H1 (cell line): ENCODE results near the gene HS3ST1. TPM values are rescaled to one million over a fixed set of nuclear protein-coding genes. Genes with fewer than 3 reads are reported as not detected.

Experiments
- CTCF ChIA-PET: fragments of 300-600 bp; sonication (Branson Sonifier 250); formaldehyde crosslinking; loops from one replicate; lab custom pipeline; 2021; ENCODE audit not compliant: partially characterized antibody; lab: Charles Lee
- POLR2A ChIA-PET: fragments of 300-600 bp; sonication (Branson Sonifier 250); formaldehyde crosslinking; loops from one replicate; lab custom pipeline; 2021; ENCODE audit warnings: inconsistent platforms; ENCODE audit not compliant: partially characterized antibody; lab: Charles Lee
- DNase-seq, 2 experiments: peaks; one replicate each; pipeline versions ENCODE4 v3.0.0 to v3.0.0-alpha.2; 2010 to 2022; ENCODE audit warnings: low spot score in 2 of 2, low read depth in 1 of 2, mixed read lengths in 1 of 2
- FAIRE-seq: peaks from 2 replicates; lab custom pipeline; 2011; peaks lifted over from hg19 to GRCh38; lab: Jason Lieb, UNC
- H2AFZ ChIP-seq: 2 replicates; pipeline ENCODE4 v1.8.1; 2012; ENCODE audit warnings: low read length, inconsistent platforms
- H2AK5ac ChIP-seq: 2 replicates; pipeline ENCODE4 v1.6.1; 2013; ENCODE audit warnings: low read depth, low read length
- H2BK120ac ChIP-seq: replicated peaks from 2 replicates; pipeline ENCODE3; 2013; ENCODE audit warnings: low read depth, low read length, inconsistent platforms
- H2BK12ac ChIP-seq: 2 replicates; pipeline ENCODE4 v1.6.1; 2013; ENCODE audit warnings: low read depth, low read length
- H2BK15ac ChIP-seq: 2 replicates; pipeline ENCODE4 v1.6.1; 2013; ENCODE audit warnings: low read length
- H2BK20ac ChIP-seq: 2 replicates; pipeline ENCODE4 v1.6.1; 2013; ENCODE audit warnings: low read length
- H2BK5ac ChIP-seq: 2 replicates; pipeline ENCODE4 v1.6.1; 2013; ENCODE audit warnings: low read depth, low read length
- H3K14ac ChIP-seq: 2 replicates; pipeline ENCODE4 v1.6.1; 2013; ENCODE audit warnings: inconsistent platforms; ENCODE audit not compliant: insufficient read length
- H3K18ac ChIP-seq: 2 replicates; pipeline ENCODE4 v1.6.1; 2013; ENCODE audit warnings: low read length; ENCODE audit errors: extremely low read depth
- H3K23ac ChIP-seq: 2 replicates; pipeline ENCODE4 v1.6.1; 2013; ENCODE audit warnings: inconsistent platforms; ENCODE audit not compliant: insufficient read length
- H3K23me2 ChIP-seq: 2 replicates; pipeline ENCODE4 v1.6.1; 2013; ENCODE audit warnings: low read depth, low read length
- H3K27ac ChIP-seq: 2 replicates; pipeline ENCODE4 v1.6.1; 2011; ENCODE audit warnings: low read depth, low read length, inconsistent platforms
- H3K27me3 ChIP-seq, 4 experiments: replicated peaks in 1 of 4; 1 replicate in 1 of 4; 2 replicates in 3 of 4; pipeline versions ENCODE4 v1.6.1 to v1.8.1; 2011 to 2013; ENCODE audit warnings: low read length in 3 of 4, mild to moderate bottlenecking in 3 of 4, inconsistent platforms in 2 of 4, mixed read lengths in 2 of 4, moderate library complexity in 1 of 4; ENCODE audit not compliant: control insufficient read depth in 3 of 4, insufficient read depth in 3 of 4; ENCODE audit errors: extremely low read depth in 1 of 4
- H3K36me3 ChIP-seq, 4 experiments: 2 replicates each; pipeline versions ENCODE4 v1.6.1 to v1.8.1; 2011 to 2013; ENCODE audit warnings: mild to moderate bottlenecking in 4 of 4, low read length in 3 of 4, moderate library complexity in 2 of 4, control low read depth in 1 of 4, inconsistent platforms in 1 of 4; ENCODE audit not compliant: insufficient read depth in 4 of 4, control insufficient read depth in 2 of 4
- H3K4ac ChIP-seq: replicated peaks from 2 replicates; pipeline ENCODE3; 2013; ENCODE audit warnings: low read length, low read depth, mixed read lengths, inconsistent platforms; ENCODE audit not compliant: insufficient read length
- H3K4me1 ChIP-seq, 4 experiments: replicated peaks in 1 of 4; 1 replicate in 1 of 4; 2 replicates in 3 of 4; pipeline versions ENCODE4 v1.6.1 to v1.8.1; 2011 to 2013; ENCODE audit warnings: low read length in 3 of 4, inconsistent platforms in 2 of 4, mixed read lengths in 1 of 4; ENCODE audit not compliant: insufficient read depth in 4 of 4, control insufficient read depth in 3 of 4
- H3K4me2 ChIP-seq, 2 experiments: 2 replicates each; pipeline versions ENCODE4 v1.6.1 to v1.8.1; 2011 to 2013; ENCODE audit warnings: low read depth in 2 of 2, low read length in 2 of 2, control low read depth in 1 of 2, inconsistent platforms in 1 of 2, mild to moderate bottlenecking in 1 of 2; ENCODE audit not compliant: insufficient read depth in 1 of 2
- H3K4me3 ChIP-seq, 4 experiments: fragments of 200-600, 300-600 bp in 1 of 4; sonication (generic), shearing (Covaris generic), sonication (Bioruptor Twin) in 1 of 4; 2 replicates each; pipeline versions ENCODE4 v1.5.1 to v1.8.1; 2011 to 2016; ENCODE audit warnings: low read length in 4 of 4, low read depth in 3 of 4, control low read depth in 2 of 4, inconsistent platforms in 2 of 4, mild to moderate bottlenecking in 2 of 4, mixed read lengths in 1 of 4, moderate library complexity in 1 of 4; ENCODE audit not compliant: insufficient read depth in 2 of 4; ENCODE audit errors: extremely low read depth in 1 of 4
- H3K56ac ChIP-seq: replicated peaks from 2 replicates; pipeline ENCODE3; 2013; ENCODE audit warnings: low read depth, mild to moderate bottlenecking, mixed read lengths, low read length, inconsistent platforms; ENCODE audit not compliant: insufficient read length
- H3K79me1 ChIP-seq: 2 replicates; pipeline ENCODE4 v1.6.1; 2013; ENCODE audit warnings: low read depth, low read length, control low read depth
- H3K79me2 ChIP-seq, 2 experiments: 2 replicates each; pipeline versions ENCODE4 v1.6.1 to v1.8.1; 2012 to 2013; ENCODE audit warnings: low read length in 2 of 2, mild to moderate bottlenecking in 2 of 2, inconsistent platforms in 1 of 2; ENCODE audit not compliant: insufficient read depth in 2 of 2, control insufficient read depth in 1 of 2
- H3K9ac ChIP-seq, 4 experiments: replicated peaks in 1 of 4; 1 replicate in 1 of 4; 2 replicates in 3 of 4; pipeline versions ENCODE4 v1.6.1 to v1.8.1; 2011 to 2013; ENCODE audit warnings: low read depth in 3 of 4, low read length in 3 of 4, control low read depth in 2 of 4, mild to moderate bottlenecking in 2 of 4, moderate library complexity in 2 of 4, inconsistent platforms in 1 of 4; ENCODE audit errors: extremely low read depth in 1 of 4
- H3K9me3 ChIP-seq, 2 experiments: 2 replicates each; pipeline versions ENCODE4 v1.6.1 to v1.8.1; 2012 to 2013; ENCODE audit warnings: mild to moderate bottlenecking in 2 of 2, moderate library complexity in 2 of 2, control low read depth in 1 of 2, inconsistent platforms in 1 of 2, low read depth in 1 of 2, low read length in 1 of 2, mixed read lengths in 1 of 2; ENCODE audit not compliant: insufficient read depth in 2 of 2
- H4K20me1 ChIP-seq, 2 experiments: replicated peaks in 1 of 2; 2 replicates each; pipeline versions ENCODE3 to v1.8.1; 2011 to 2013; ENCODE audit warnings: inconsistent platforms in 2 of 2, low read length in 2 of 2, mild to moderate bottlenecking in 1 of 2; ENCODE audit not compliant: insufficient read depth in 2 of 2, control insufficient read depth in 1 of 2
- H4K5ac ChIP-seq: 2 replicates; pipeline ENCODE4 v1.6.1; 2013; ENCODE audit warnings: low read length, low read depth, mixed read lengths, inconsistent platforms; ENCODE audit not compliant: insufficient read length
- H4K8ac ChIP-seq: 2 replicates; pipeline ENCODE4 v1.8.0; 2013; ENCODE audit warnings: mild to moderate bottlenecking, moderate library complexity, low read length, inconsistent platforms; ENCODE audit not compliant: insufficient read depth; ENCODE audit errors: extremely low read depth
- H4K91ac ChIP-seq: replicated peaks from 2 replicates; pipeline ENCODE3; 2013; ENCODE audit warnings: low read length, mixed read lengths, inconsistent platforms; ENCODE audit not compliant: insufficient read length
- BRCA1 ChIP-seq: IDR thresholded peaks from 2 replicates; pipeline ENCODE4 v1.6.1; 2012; ENCODE audit warnings: low read depth, low read length, improper control_type of control experiment
- GTF2F1 ChIP-seq: IDR thresholded peaks from 2 replicates; pipeline ENCODE4 v1.6.1; 2012; ENCODE audit warnings: low read depth, low read length, improper control_type of control experiment, borderline replicate concordance
- HDAC2 ChIP-seq, 2 experiments: fragments of 300-600 bp in 1 of 2; sonication (generic) in 1 of 2; IDR thresholded peaks; 2 replicates each; pipeline ENCODE4 v1.6.1; 2011 to 2012; ENCODE audit warnings: low read depth in 2 of 2, low read length in 2 of 2, mild to moderate bottlenecking in 2 of 2, moderate library complexity in 2 of 2, borderline replicate concordance in 1 of 2, inconsistent platforms in 1 of 2
- KDM1A ChIP-seq: fragments of 200-600, 300-600 bp; sonication (generic); IDR thresholded peaks from 2 replicates; pipeline ENCODE4 v1.7.1; 2016; ENCODE audit warnings: mild to moderate bottlenecking, low read length, borderline replicate concordance
- NANOG ChIP-seq: IDR thresholded peaks from 2 replicates; pipeline ENCODE4 v1.6.1; 2011; ENCODE audit warnings: low read length, low read depth, mild to moderate bottlenecking, inconsistent platforms; ENCODE audit not compliant: insufficient read depth, poor library complexity, severe bottlenecking
- RAD21 ChIP-seq, 2 experiments: IDR thresholded peaks in 1 of 2; conservative IDR thresholded peaks in 1 of 2; 2 replicates each; pipeline ENCODE4 v1.6.1; 2011; ENCODE audit warnings: low read depth in 2 of 2, low read length in 2 of 2, improper control_type of control experiment in 1 of 2, inconsistent platforms in 1 of 2, mild to moderate bottlenecking in 1 of 2, moderate library complexity in 1 of 2
- SP1 ChIP-seq: IDR thresholded peaks from 2 replicates; pipeline ENCODE4 v1.6.1; 2011; ENCODE audit warnings: low read depth, low read length
- SP2 ChIP-seq: IDR thresholded peaks from 2 replicates; pipeline ENCODE4 v1.6.1; 2012; ENCODE audit warnings: mild to moderate bottlenecking, low read length, inconsistent platforms
- WGBS, 2 experiments: shearing (Covaris generic) in 1 of 2; methylation state at CpG; one replicate each; pipeline versions ENCODE4 v1.1.6 to v1.1.7; 2013 to 2015; ENCODE audit warnings: low lambda C conversion rate in 2 of 2, mixed read lengths in 2 of 2, inconsistent platforms in 1 of 2, low coverage in 1 of 2, missing lambda C conversion rate in 1 of 2; ENCODE audit not compliant: insufficient replicate concordance in 2 of 2, insufficient coverage in 1 of 2, insufficient read length in 1 of 2; ENCODE audit errors: extremely low coverage in 1 of 2, missing lambda C conversion rate in 1 of 2; 5-methylcytosine and 5-hydroxymethylcytosine counted together
- polyA plus RNA-seq, 7 experiments: library from polyadenylated mRNA; depleted of rRNA in 3 of 7; stranded (reverse) in 5 of 7; unstranded in 2 of 7; fragments of >200 nt in 5 of 7; fragments of 200-250 nt in 2 of 7; gene quantifications; 1 replicate in 5 of 7; 2 replicates in 1 of 7; 4 replicates in 1 of 7; pipeline versions ENCODE4 v1.2.1 to v1.2.3, GENCODE V29; 2011 to 2013; ENCODE audit warnings: missing spikeins in 2 of 7, mixed read lengths in 2 of 7
- total RNA-seq: library from RNA; stranded (reverse); fragmentation: NEBNext Ultra II Directional; extraction: Animal tissue kit (Norgen Biotek cat#: 25700); gene quantifications from 2 replicates; pipeline ENCODE4 v1.2.1, GENCODE V29; 2021
- TF ChIP-seq, protein P1 (sequence below): IDR thresholded peaks from 2 replicates; pipeline ENCODE4 v1.6.1; 2011; ENCODE audit warnings: low read depth, mild to moderate bottlenecking, low read length; ENCODE audit not compliant: insufficient read depth
- TF ChIP-seq, protein P2 (sequence below), 3 experiments: IDR thresholded peaks; 1 replicate in 2 of 3; 2 replicates in 1 of 3; pipeline versions ENCODE4 v1.5.1 to v1.6.1; 2011; ENCODE audit warnings: low read length in 3 of 3, mild to moderate bottlenecking in 3 of 3, inconsistent platforms in 2 of 3, low read depth in 1 of 3, moderate library complexity in 1 of 3; ENCODE audit not compliant: insufficient read depth in 1 of 3; ENCODE audit errors: control extremely low read depth in 1 of 3

The HS3ST1 gene
- total and polyA plus RNA-seq, 2 of the 8 experiments (the other 6 are each of a cell fraction or from before 2014, with no cell fraction given): 0.50 to 1.5 TPM

DNA sequence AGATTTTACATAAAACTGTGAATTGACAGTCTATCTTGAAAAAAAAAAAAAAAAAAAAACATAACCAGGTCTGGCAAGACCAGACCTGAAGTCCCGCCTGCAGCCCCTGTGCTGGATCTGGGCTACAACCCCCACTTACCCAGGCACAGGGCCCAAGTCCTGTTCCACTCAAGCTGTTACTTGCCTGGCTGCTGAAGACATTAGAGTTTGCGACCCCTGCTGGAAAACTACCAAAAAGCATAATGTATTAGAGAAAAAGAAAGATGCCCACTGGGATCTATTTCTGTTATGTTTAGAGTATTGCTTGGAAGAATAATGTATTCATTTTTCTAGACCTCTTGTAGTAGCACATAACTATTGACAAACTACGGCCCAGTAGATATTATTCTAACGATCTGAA, 4.7 kb downstream of the HS3ST1 start:
- Histone ChIP-seq H2AK5ac (no peak overlapping the region), H2BK20ac (no peak overlapping the region), H3K36me3 (no peaks in the 10 kb centered on the region), H3K14ac (no peak overlapping the region), H4K5ac (no peak overlapping the region), H3K79me1 (no peaks in the 10 kb centered on the region), H3K27ac (no peak overlapping the region), H3K4me2 (no peak overlapping the region), H4K91ac (no peak overlapping the region), H2BK120ac (no peak overlapping the region), H4K20me1 (no peaks in the 10 kb centered on the region), H3K56ac (no peak overlapping the region), H3K4ac (no peak overlapping the region), H3K9ac (no peak overlapping the region), H3K27me3 (peaks cover 5 to 32% (median 29%) of the 10 kb centered on the region in 4 experiments), H3K9me3 (no peaks in the 10 kb centered on the region), H3K4me1 (peaks cover 3 to 17% (median 6%) of the 10 kb centered on the region in 4 experiments; a peak in 5 of 7 replicates), H3K23ac (no peak overlapping the region), H3K18ac (no peak overlapping the region), H3K79me2 (no peaks in the 10 kb centered on the region), H2AFZ (no peak overlapping the region), H2BK5ac (no peak overlapping the region), H2BK12ac (no peak overlapping the region), H3K23me2 (peaks cover 14% of the 10 kb centered on the region), H3K4me3 (no peak overlapping the region), H4K8ac (no peak overlapping the region), H2BK15ac (no peak overlapping the region)
- FAIRE-seq: peak; percentile 75
- POLR2A ChIA-PET: no interaction called here
- CTCF ChIA-PET: interaction anchor here (0.7 to 1.5 kb wide), 25 partner anchors 9 to 816 kb away, joined by 3 to 15 read pairs (median 3); no protein-coding TSS in a partner anchor
- no peak for DNase-seq
- WGBS, 2 experiments: 56% methylated on average over 4 of the region's 4 CpGs; no CpG with 5 or more reads in 1 of the 2 experiments
- TF ChIP-seq SP1 (no peak), BRCA1 (no peak), KDM1A (no peak), GTF2F1 (no peak), RAD21 (IDR thresholded peaks at IDR 0.05 in 1 of 2, conservative IDR thresholded peaks at IDR 0.05 in 1 of 2; ENCODE audit: low read depth in 2 of 2, low read length in 2 of 2) (peak; percentile 73 to 76), HDAC2 (IDR thresholded peaks at IDR 0.05; ENCODE audit: borderline replicate concordance in 1 of 2, low read depth in 2 of 2, low read length in 2 of 2) (no peak), SP2 (no peak), NANOG (no peak)
- TF ChIP-seq, protein P1, sequence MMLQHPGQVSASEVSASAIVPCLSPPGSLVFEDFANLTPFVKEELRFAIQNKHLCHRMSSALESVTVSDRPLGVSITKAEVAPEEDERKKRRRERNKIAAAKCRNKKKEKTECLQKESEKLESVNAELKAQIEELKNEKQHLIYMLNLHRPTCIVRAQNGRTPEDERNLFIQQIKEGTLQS: no peak
- TF ChIP-seq, protein P2, sequence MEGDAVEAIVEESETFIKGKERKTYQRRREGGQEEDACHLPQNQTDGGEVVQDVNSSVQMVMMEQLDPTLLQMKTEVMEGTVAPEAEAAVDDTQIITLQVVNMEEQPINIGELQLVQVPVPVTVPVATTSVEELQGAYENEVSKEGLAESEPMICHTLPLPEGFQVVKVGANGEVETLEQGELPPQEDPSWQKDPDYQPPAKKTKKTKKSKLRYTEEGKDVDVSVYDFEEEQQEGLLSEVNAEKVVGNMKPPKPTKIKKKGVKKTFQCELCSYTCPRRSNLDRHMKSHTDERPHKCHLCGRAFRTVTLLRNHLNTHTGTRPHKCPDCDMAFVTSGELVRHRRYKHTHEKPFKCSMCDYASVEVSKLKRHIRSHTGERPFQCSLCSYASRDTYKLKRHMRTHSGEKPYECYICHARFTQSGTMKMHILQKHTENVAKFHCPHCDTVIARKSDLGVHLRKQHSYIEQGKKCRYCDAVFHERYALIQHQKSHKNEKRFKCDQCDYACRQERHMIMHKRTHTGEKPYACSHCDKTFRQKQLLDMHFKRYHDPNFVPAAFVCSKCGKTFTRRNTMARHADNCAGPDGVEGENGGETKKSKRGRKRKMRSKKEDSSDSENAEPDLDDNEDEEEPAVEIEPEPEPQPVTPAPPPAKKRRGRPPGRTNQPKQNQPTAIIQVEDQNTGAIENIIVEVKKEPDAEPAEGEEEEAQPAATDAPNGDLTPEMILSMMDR (IDR thresholded peaks at IDR 0.05; ENCODE audit: control extremely low read depth in 1 of 3, insufficient read depth in 1 of 3, low read depth in 1 of 3, low read length in 3 of 3): peak in 2 of 3 experiments; percentile 51 to 52; a peak in 3 of 4 replicates
